A549 (cell line): ENCODE data around the gene EIF3M. TPM values are rescaled to one million over a fixed set of nuclear protein-coding genes. Genes with fewer than 3 reads are reported as not detected.

Experiments
- ATAC-seq, 2 experiments: fragments of 200-7000 bp in 1 of 2; fragments of >200 bp in 1 of 2; cut with Nextera tagmentation in 1 of 2; cut with Tn5 transposase in 1 of 2; 3 replicates each; pipeline versions ENCODE4 v1.8.0 to v1.9.1; 2018 to 2020; ENCODE audit warnings: mild to moderate bottlenecking in 1 of 2, moderate library complexity in 1 of 2
- CTCF ChIA-PET: fragments of 300-600 bp; sonication (Branson Sonifier 250); formaldehyde crosslinking; extraction: SDS; loops from one replicate; lab custom pipeline; 2021; ENCODE audit warnings: antibody characterized with exemption, inconsistent platforms; lab: Yijun Ruan, JAX
- POLR2A ChIA-PET: fragments of 350-600 bp; formaldehyde crosslinking; extraction: SDS; loops from one replicate; lab custom pipeline; 2021; ENCODE audit warnings: antibody characterized with exemption, inconsistent platforms; lab: Yijun Ruan, JAX
- DNase-seq, 2 experiments: peaks; one replicate each; pipeline versions ENCODE4 v3.0.0 to v3.0.0-alpha.2; 2011 to 2016; ENCODE audit warnings: low read depth in 1 of 2, low spot score in 1 of 2
- FAIRE-seq: peaks from 2 replicates; lab custom pipeline; 2011; peaks lifted over from hg19 to GRCh38; lab: Jason Lieb, UNC
- H3K27ac ChIP-seq, 2 experiments: fragments of >200 bp; sonication (Bioruptor Twin); formaldehyde crosslinking; 3 replicates each; pipeline ENCODE4 v1.5.1; 2016 to 2017
- H3K4me1 ChIP-seq: fragments of >200 bp; sonication (Bioruptor Twin); formaldehyde crosslinking; 3 replicates; pipeline ENCODE4 v1.6.1; 2016
- H3K4me2 ChIP-seq: fragments of >200 bp; sonication (Bioruptor Twin); formaldehyde crosslinking; 3 replicates; pipeline ENCODE4 v1.6.1; 2016
- H3K4me3 ChIP-seq: fragments of >200 bp; sonication (Bioruptor Twin); formaldehyde crosslinking; 3 replicates; pipeline ENCODE4 v1.5.1; 2016
- H3K9me3 ChIP-seq: fragments of >200 bp; sonication (Bioruptor Twin); formaldehyde crosslinking; 3 replicates; pipeline ENCODE4 v1.6.1; 2016
- ATOH8 ChIP-seq: fragments of 250-450 bp; sonication (Bioruptor Pico); IDR thresholded peaks from 2 replicates; pipeline ENCODE4 v1.5.0; 2020; ENCODE audit warnings: low read depth, mild to moderate bottlenecking, moderate library complexity
- BCL3 ChIP-seq: fragments of >200 bp; sonication (Bioruptor Twin); formaldehyde crosslinking; IDR thresholded peaks from 3 replicates; pipeline ENCODE4 v1.6.1; 2016
- CBX2 ChIP-seq: fragments of 200-600 bp; sonication (generic); IDR thresholded peaks from 2 replicates; pipeline ENCODE4 v1.6.1; 2016; ENCODE audit warnings: low read depth, mild to moderate bottlenecking, borderline replicate concordance
- CHD2 ChIP-seq: fragments of 150-350 bp; IDR thresholded peaks from 2 replicates; pipeline ENCODE4 v1.6.1; 2014; ENCODE audit warnings: low read length; ENCODE audit not compliant: partially characterized antibody
- CHD4 ChIP-seq: fragments of 200-600 bp; sonication (generic); IDR thresholded peaks from 2 replicates; pipeline ENCODE4 v1.6.1; 2016; ENCODE audit warnings: antibody characterized with exemption, mild to moderate bottlenecking, borderline replicate concordance
- EHF ChIP-seq: fragments of 250-450 bp; sonication (Bioruptor Pico); IDR thresholded peaks from 2 replicates; pipeline ENCODE4 v1.5.0; 2020; ENCODE audit warnings: mild to moderate bottlenecking
- FOSB ChIP-seq: fragments of 250-450 bp; sonication (Bioruptor Pico); IDR thresholded peaks from 2 replicates; pipeline ENCODE4 v1.5.0; 2020; ENCODE audit warnings: mild to moderate bottlenecking, moderate library complexity
- FOXS1 ChIP-seq: fragments of 250-450 bp; sonication (Bioruptor Pico); IDR thresholded peaks from 2 replicates; pipeline ENCODE4 v1.5.0; 2020; ENCODE audit warnings: mild to moderate bottlenecking, moderate library complexity
- HES2 ChIP-seq: fragments of >200 bp; sonication (Bioruptor Twin); formaldehyde crosslinking; IDR thresholded peaks from 2 replicates; pipeline ENCODE4 v1.6.1; 2016
- KDM1A ChIP-seq: fragments of 200-600 bp; sonication (generic); IDR thresholded peaks from 2 replicates; pipeline ENCODE4 v1.6.1; 2016; ENCODE audit warnings: low read depth, mild to moderate bottlenecking
- MAX ChIP-seq: IDR thresholded peaks from 2 replicates; pipeline ENCODE4 v1.6.1; 2012
- NPAS2 ChIP-seq: fragments of 250-450 bp; sonication (Bioruptor Pico); IDR thresholded peaks from 2 replicates; pipeline ENCODE4 v1.8.0; 2022; ENCODE audit warnings: mild to moderate bottlenecking, moderate library complexity, borderline replicate concordance
- PHF8 ChIP-seq: fragments of 200-600 bp; sonication (generic); IDR thresholded peaks from 2 replicates; pipeline ENCODE4 v1.6.1; 2016; ENCODE audit warnings: low read depth, mild to moderate bottlenecking, antibody characterized with exemption, moderate library complexity, borderline replicate concordance
- POLR2A ChIP-seq: IDR thresholded peaks from 2 replicates; pipeline ENCODE4 v1.6.1; 2012; ENCODE audit warnings: mild to moderate bottlenecking, low read length
- RCOR1 ChIP-seq: fragments of 150-350 bp; IDR thresholded peaks from 2 replicates; pipeline ENCODE4 v1.6.1; 2014; ENCODE audit warnings: antibody characterized with exemption, low read length, low read depth
- RNF2 ChIP-seq: fragments of 200-600 bp; sonication (generic); IDR thresholded peaks from 2 replicates; pipeline ENCODE4 v1.6.1; 2016; ENCODE audit warnings: low read depth, mild to moderate bottlenecking, antibody characterized with exemption, moderate library complexity, borderline replicate concordance
- TFCP2L1 ChIP-seq: fragments of 250-450 bp; sonication (Bioruptor Pico); IDR thresholded peaks from 2 replicates; pipeline ENCODE4 v1.5.0; 2021; ENCODE audit warnings: mild to moderate bottlenecking
- WGBS: methylation state at CpG from one replicate; pipeline ENCODE4 v1.1.6; 2017; ENCODE audit errors: missing lambda C conversion rate; 5-methylcytosine and 5-hydroxymethylcytosine counted together
- polyA plus RNA-seq, 4 experiments: library from polyadenylated mRNA; depleted of rRNA in 3 of 4; stranded (reverse); fragments of >200 nt; fragmentation: RNase III in 1 of 4; extraction: RNeasy Plus Mini Kit Qiagen cat#74134 plus additional on column Dnase treatment in 1 of 4; gene quantifications; 2 replicates in 3 of 4; 3 replicates in 1 of 4; pipeline ENCODE4 v1.2.3, GENCODE V29; 2011 to 2017
- TF ChIP-seq, protein P1 (sequence below): fragments of 150-350 bp; IDR thresholded peaks from 2 replicates; pipeline ENCODE4 v1.6.1; 2014; ENCODE audit warnings: low read depth, mild to moderate bottlenecking, low read length
- TF ChIP-seq, protein P2 (sequence below): fragments of 200-600 bp; sonication (generic); IDR thresholded peaks from 2 replicates; pipeline ENCODE4 v1.6.1; 2016; ENCODE audit warnings: antibody characterized with exemption, mild to moderate bottlenecking, moderate library complexity

The EIF3M gene
- polyA plus RNA-seq, 2 of the 4 experiments (the other 2 are of a cell fraction), result 436 to 890 TPM

- no peak for FAIRE-seq
- 83% methylated on average over 7 of the region's 7 CpGs for WGBS
Observed at GRCh38 chr11:32538804-32539203, 44.8 kb upstream of the EIF3M start.

DNA sequence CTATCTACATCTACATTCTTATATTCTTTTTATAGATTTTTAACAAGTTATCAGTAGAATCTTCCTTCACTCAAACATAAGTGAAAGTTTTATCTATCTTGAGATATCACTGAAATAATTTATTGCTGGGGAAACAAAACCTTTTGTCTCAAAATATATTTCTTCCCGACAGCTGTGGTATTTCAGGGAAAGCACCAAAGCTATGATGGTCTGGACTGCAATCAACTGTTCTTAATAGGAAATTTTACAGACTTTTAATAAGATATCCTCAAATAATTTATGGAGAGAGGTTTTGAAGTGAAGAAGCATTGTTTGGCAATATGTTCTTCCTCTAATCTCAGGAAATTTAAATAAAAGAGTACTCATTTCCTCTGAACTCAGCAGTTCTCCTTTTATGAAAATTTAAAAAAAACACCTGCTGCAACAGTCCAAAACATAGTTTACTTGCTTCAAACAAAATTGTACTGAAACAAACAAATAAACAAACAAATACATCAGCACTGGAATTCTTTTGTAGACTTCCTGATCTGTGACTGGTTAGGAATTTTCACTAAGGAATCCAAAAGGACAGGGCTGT is 33.9 kb upstream of the EIF3M start:
- H3K4me3 ChIP-seq, result no peak overlapping the region
- no peak overlapping the region for H3K27ac ChIP-seq
- DNase-seq (no peak), ATAC-seq (no peak), FAIRE-seq (no peak)
- ChIA-PET POLR2A (no interaction called here), CTCF (no interaction called here)
- H3K4me1 ChIP-seq, result no peaks in the 10 kb centered on the region
- 69% methylated on average over 1 of the region's 1 CpG for WGBS
- no peaks in the 10 kb centered on the region for H3K9me3 ChIP-seq
- H3K4me2 ChIP-seq, result no peak overlapping the region
- TF ChIP-seq MAX (no peak), HES2 (no peak), ATOH8 (CRISPR knock-in tag) (no peak), BCL3 (no peak), KDM1A (no peak)

More at GRCh38 chr11:32538804-32539203, 44.8 kb upstream of the EIF3M start:
- ATAC-seq, result no peak
- TF ChIP-seq RNF2, result no peak
- ChIA-PET POLR2A (no interaction called here), CTCF (no interaction called here)
- no peaks in the 10 kb centered on the region for H3K9me3 ChIP-seq
- H3K4me1 ChIP-seq, result no peaks in the 10 kb centered on the region
- no peak overlapping the region for H3K4me3 ChIP-seq
- no peak overlapping the region for H3K4me2 ChIP-seq
- DNase-seq, result no peak
- no peak overlapping the region for H3K27ac ChIP-seq

GRCh38 chr11:32550207-32550606 is 33.4 kb upstream of the EIF3M start:
- FAIRE-seq (no peak), DNase-seq (no peak), ATAC-seq (no peak)
- Histone ChIP-seq H3K4me3 (no peak overlapping the region), H3K9me3 (no peaks in the 10 kb centered on the region), H3K27ac (no peak overlapping the region), H3K4me2 (no peak overlapping the region), H3K4me1 (no peaks in the 10 kb centered on the region)
- ChIA-PET CTCF (no interaction called here), POLR2A (no interaction called here)
- TF ChIP-seq PHF8 (no peak), FOXS1 (CRISPR knock-in tag) (no peak), TFCP2L1 (CRISPR knock-in tag) (no peak), RNF2 (no peak), CHD4 (no peak), CHD2 (no peak), MAX (no peak), BCL3 (no peak)
- WGBS, result 52% methylated on average over 4 of the region's 4 CpGs

GRCh38 chr11:32555091-32555490 is 28.5 kb upstream of the EIF3M start:
- ATAC-seq (no peak), DNase-seq (no peak)
- TF ChIP-seq EHF (CRISPR knock-in tag) (no peak), FOSB (CRISPR knock-in tag) (no peak), RCOR1 (no peak), CBX2 (no peak), NPAS2 (CRISPR knock-in tag) (no peak), POLR2A (no peak)
- TF ChIP-seq, protein P1, sequence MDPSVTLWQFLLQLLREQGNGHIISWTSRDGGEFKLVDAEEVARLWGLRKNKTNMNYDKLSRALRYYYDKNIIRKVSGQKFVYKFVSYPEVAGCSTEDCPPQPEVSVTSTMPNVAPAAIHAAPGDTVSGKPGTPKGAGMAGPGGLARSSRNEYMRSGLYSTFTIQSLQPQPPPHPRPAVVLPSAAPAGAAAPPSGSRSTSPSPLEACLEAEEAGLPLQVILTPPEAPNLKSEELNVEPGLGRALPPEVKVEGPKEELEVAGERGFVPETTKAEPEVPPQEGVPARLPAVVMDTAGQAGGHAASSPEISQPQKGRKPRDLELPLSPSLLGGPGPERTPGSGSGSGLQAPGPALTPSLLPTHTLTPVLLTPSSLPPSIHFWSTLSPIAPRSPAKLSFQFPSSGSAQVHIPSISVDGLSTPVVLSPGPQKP, result no peak
- TF ChIP-seq, protein P2, sequence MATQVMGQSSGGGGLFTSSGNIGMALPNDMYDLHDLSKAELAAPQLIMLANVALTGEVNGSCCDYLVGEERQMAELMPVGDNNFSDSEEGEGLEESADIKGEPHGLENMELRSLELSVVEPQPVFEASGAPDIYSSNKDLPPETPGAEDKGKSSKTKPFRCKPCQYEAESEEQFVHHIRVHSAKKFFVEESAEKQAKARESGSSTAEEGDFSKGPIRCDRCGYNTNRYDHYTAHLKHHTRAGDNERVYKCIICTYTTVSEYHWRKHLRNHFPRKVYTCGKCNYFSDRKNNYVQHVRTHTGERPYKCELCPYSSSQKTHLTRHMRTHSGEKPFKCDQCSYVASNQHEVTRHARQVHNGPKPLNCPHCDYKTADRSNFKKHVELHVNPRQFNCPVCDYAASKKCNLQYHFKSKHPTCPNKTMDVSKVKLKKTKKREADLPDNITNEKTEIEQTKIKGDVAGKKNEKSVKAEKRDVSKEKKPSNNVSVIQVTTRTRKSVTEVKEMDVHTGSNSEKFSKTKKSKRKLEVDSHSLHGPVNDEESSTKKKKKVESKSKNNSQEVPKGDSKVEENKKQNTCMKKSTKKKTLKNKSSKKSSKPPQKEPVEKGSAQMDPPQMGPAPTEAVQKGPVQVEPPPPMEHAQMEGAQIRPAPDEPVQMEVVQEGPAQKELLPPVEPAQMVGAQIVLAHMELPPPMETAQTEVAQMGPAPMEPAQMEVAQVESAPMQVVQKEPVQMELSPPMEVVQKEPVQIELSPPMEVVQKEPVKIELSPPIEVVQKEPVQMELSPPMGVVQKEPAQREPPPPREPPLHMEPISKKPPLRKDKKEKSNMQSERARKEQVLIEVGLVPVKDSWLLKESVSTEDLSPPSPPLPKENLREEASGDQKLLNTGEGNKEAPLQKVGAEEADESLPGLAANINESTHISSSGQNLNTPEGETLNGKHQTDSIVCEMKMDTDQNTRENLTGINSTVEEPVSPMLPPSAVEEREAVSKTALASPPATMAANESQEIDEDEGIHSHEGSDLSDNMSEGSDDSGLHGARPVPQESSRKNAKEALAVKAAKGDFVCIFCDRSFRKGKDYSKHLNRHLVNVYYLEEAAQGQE, result no peak

More at GRCh38 chr11:32555091-32555490, 28.5 kb upstream of the EIF3M start:
- no peak for FAIRE-seq
- Histone ChIP-seq H3K27ac (no peak overlapping the region), H3K4me3 (no peak overlapping the region), H3K4me1 (no peaks in the 10 kb centered on the region), H3K4me2 (no peak overlapping the region), H3K9me3 (no peaks in the 10 kb centered on the region)
- ChIA-PET CTCF (no interaction called here), POLR2A (no interaction called here)
- WGBS, result 26% methylated on average over 4 of the region's 4 CpGs
